Epithelial cell of proximal tubule (primary cell): ENCODE measurements around the gene KIF4A. TPM values are rescaled to one million over a fixed set of nuclear protein-coding genes. Genes with fewer than 3 reads are reported as not detected.

Experiments used
- DNase-seq: peaks from one replicate; pipeline ENCODE4 v3.0.0-alpha.2; 2011; ENCODE audit warnings: low read depth
- H3K4me3 ChIP-seq: 2 replicates; pipeline ENCODE4 v1.5.1; 2011; ENCODE audit warnings: low read depth, mild to moderate bottlenecking, low read length
- total RNA-seq: library from RNA; depleted of rRNA; stranded (reverse); fragments of >200 nt; gene quantifications from 2 replicates; pipeline ENCODE4 v1.2.3, GENCODE V29; 2015
- TF ChIP-seq, protein P1 (sequence below): conservative IDR thresholded peaks from 2 replicates; pipeline ENCODE4 v1.5.1; 2012; ENCODE audit warnings: low read depth, mild to moderate bottlenecking, low read length

The KIF4A gene
- total RNA-seq, 1 donor from 2014 or later, result 26.8 TPM

DNA sequence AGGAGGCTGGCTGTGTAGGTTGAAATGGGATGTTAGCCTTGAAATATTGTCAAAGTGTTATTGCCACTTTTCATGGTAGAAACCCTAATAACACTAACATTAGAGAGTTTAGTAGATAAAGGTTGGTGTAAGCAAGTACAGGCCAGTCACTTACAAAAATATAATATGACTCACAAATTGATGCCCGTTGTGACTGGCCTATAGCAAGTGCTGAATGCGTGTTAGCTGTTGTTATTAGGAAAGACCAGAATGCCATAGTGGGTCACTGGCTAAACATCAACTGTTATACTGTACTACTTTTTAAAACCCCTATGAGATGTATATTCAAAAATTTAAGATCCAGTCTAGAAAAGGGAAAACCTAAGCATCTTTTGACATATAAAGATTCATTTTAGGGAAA lies 112.8 kb downstream of the KIF4A start:
- TF ChIP-seq, protein P1, sequence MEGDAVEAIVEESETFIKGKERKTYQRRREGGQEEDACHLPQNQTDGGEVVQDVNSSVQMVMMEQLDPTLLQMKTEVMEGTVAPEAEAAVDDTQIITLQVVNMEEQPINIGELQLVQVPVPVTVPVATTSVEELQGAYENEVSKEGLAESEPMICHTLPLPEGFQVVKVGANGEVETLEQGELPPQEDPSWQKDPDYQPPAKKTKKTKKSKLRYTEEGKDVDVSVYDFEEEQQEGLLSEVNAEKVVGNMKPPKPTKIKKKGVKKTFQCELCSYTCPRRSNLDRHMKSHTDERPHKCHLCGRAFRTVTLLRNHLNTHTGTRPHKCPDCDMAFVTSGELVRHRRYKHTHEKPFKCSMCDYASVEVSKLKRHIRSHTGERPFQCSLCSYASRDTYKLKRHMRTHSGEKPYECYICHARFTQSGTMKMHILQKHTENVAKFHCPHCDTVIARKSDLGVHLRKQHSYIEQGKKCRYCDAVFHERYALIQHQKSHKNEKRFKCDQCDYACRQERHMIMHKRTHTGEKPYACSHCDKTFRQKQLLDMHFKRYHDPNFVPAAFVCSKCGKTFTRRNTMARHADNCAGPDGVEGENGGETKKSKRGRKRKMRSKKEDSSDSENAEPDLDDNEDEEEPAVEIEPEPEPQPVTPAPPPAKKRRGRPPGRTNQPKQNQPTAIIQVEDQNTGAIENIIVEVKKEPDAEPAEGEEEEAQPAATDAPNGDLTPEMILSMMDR, result no peak
- no peak overlapping the region for H3K4me3 ChIP-seq
- DNase-seq, result no peak

DNA sequence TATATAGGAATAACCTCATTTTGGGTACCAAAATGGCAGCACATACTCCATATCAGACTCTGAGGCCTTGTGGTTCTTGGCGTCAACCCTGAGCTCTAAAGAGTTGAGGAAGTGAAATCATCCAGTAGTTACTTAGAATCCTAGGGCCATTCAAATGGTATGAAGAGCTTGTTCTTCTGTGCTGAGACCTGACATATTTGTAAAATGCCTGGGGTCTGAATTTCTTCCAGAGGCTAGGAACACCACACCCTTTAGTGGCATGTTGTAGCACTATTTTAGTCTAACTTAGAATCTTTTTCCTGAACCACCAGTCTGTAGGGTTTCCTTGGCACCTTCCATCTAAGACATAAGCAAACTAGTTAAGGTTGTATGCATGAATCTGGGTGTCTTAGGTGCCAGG lies 115.1 kb downstream of the KIF4A start:
- no peak for DNase-seq
- TF ChIP-seq, protein P1, result no peak
- H3K4me3 ChIP-seq, result no peak overlapping the region

DNA sequence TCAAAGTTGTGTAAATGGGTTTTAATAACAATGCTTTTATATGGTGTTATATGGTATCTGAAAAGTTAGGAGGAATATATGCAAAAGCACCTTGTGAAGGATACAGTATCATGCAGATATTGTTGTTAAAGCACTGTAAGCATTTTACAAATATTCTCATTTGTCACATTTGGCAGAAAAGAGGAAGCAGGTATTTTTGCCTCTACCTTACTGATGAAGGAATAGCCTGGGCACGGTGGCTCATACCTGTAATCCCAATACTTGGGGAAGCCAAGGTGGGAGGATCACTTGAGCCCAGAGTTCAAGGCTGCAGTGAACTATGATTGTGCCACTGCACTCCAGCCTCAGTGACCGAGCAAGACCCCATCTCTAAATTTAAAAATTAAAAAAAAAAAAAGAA lies 121.0 kb downstream of the KIF4A start:
- no peak overlapping the region for H3K4me3 ChIP-seq
- TF ChIP-seq, protein P1, result no peak
- DNase-seq, result no peak

DNA sequence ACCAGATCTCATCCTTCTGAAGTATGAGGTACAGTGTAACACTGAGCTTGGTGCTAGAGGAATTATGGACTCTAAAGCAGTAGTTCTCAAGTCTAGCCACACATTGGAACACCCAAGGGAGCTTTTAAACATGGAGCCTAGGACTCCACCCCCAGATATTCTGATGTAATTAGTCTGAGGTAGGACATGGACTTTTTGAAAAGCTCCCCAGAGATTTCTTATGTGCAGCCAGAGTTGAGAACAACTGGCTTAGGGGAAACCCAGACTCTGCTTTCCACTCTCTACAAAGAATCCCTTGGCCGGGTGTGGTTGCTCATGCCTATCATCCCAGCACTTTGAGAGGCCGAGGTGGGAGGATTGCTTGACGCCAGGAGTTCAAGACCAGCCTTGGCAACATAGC lies 121.6 kb downstream of the KIF4A start:
- H3K4me3 ChIP-seq, result no peak overlapping the region
- DNase-seq, result no peak
- TF ChIP-seq, protein P1, result no peak

DNA sequence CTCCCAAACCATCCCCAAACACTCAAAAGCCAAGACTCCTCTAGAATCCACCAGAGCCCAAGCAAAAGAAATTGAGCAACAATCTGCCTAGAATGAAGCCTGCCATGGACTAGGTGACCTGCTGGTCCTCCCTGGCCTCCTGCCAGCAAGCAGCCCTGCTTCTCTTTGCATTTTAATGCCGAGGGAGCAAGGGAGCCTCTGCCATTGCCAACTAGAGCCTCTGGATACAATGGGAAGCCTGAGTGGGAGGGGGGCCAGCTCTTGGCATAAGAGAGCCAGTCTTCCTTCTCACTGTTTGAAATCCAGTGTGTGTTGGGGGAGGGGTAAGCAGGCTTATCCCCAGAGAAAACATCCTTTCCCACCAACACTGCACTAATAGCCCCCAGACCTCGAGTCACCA lies 131.7 kb downstream of the KIF4A start:
- TF ChIP-seq, protein P1, result no peak
- H3K4me3 ChIP-seq, result no peak overlapping the region
- no peak for DNase-seq

DNA sequence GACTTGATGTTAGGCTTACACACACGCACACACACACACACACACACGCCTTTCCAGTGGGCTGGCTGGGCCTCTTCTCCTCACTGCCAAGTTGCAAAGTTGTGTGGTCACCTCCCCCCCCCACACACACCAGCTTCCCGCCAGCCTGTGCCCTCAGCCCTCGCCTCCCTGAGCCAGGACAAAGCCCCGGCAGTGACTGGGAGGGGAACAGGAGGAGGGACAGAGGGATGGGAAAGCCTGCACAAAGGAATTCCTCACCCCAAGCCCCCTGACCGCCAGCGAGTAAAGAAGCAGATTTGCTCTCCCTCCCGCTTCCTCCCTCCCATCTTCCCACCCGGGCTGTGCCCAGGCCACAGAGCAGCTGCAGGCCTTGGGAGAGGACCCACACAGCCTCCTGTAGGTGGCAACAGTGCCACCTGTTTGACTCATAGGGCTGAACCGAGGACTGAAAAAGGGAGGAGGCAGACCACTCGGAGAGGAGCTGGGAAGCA lies 133.0 kb downstream of the KIF4A start, which contains the start of gene GDPD2:
Gene GDPD2, plus strand, starts transcription at position 464 of the 491 bp plus-strand sequence. CDS start 1,671 bp downstream, outside the sequence.
- no peak for DNase-seq
- H3K4me3 ChIP-seq, result no peak within 1 kb of the TSS

More for the DNA sequence above, 133.0 kb downstream of the KIF4A start, which contains the start of gene GDPD2:
- TF ChIP-seq, protein P1, result peak; percentile 48
